Vagina (tissue), 2 donors: ENCODE measurements around the gene DEUP1.

Experiments used
- POLR2A ChIP-seq, 2 donors: fragments of 450-650 bp; IDR thresholded peaks; one replicate each; pipeline ENCODE4 v1.6.1; 2017; ENCODE audit warnings: antibody characterized with exemption in 2 of 2, mild to moderate bottlenecking in 2 of 2, moderate library complexity in 2 of 2
- POLR2AphosphoS5 ChIP-seq, 2 donors: sonication (generic); formaldehyde crosslinking; IDR thresholded peaks; one replicate each; pipeline ENCODE4 v1.9.0; 2017; ENCODE audit warnings: antibody characterized with exemption in 2 of 2, mild to moderate bottlenecking in 2 of 2, low read depth in 1 of 2; ENCODE audit not compliant: insufficient read depth in 1 of 2
- TF ChIP-seq, protein P1 (sequence below), 3 experiments: fragments of 450-650 bp in 2 of 3; fragments of 200-600 bp in 1 of 3; sonication (generic) in 1 of 3; IDR thresholded peaks; one replicate each; pipeline ENCODE4 v1.5.1; 2017 to 2019; ENCODE audit warnings: antibody characterized with exemption in 3 of 3, mild to moderate bottlenecking in 2 of 3, moderate library complexity in 2 of 3

DNA sequence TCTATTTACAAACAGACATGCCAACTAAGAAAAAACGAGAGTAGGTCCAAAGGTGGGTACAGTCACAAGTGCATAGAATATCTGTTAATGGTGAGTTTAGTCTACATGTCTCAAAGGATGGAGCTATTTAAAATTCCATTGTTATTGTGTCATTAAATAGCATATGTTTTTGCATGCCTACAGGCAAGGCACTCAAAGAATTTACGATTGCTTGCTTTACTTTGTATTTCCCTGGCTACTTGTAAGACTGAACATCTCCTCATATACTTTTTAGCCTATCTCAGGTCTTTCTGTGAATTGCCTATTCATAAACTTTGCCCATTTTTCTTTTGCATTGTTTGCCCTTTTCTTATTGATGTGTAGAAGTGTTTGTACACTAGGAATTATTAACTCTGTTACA, 39.7 kb downstream of the DEUP1 start:
- TF ChIP-seq POLR2AphosphoS5 (IDR thresholded peaks at IDR 0.05; ENCODE audit: insufficient read depth in 1 of 2, low read depth in 1 of 2) (no peak), POLR2A (IDR thresholded peaks at IDR 0.05) (no peak)
- TF ChIP-seq, protein P1, sequence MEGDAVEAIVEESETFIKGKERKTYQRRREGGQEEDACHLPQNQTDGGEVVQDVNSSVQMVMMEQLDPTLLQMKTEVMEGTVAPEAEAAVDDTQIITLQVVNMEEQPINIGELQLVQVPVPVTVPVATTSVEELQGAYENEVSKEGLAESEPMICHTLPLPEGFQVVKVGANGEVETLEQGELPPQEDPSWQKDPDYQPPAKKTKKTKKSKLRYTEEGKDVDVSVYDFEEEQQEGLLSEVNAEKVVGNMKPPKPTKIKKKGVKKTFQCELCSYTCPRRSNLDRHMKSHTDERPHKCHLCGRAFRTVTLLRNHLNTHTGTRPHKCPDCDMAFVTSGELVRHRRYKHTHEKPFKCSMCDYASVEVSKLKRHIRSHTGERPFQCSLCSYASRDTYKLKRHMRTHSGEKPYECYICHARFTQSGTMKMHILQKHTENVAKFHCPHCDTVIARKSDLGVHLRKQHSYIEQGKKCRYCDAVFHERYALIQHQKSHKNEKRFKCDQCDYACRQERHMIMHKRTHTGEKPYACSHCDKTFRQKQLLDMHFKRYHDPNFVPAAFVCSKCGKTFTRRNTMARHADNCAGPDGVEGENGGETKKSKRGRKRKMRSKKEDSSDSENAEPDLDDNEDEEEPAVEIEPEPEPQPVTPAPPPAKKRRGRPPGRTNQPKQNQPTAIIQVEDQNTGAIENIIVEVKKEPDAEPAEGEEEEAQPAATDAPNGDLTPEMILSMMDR (IDR thresholded peaks at IDR 0.05), result no peak
